Endothelial cell of umbilical vein (primary cell): ENCODE data around the gene PFN2. TPM values are rescaled to one million over a fixed set of nuclear protein-coding genes. Genes with fewer than 3 reads are reported as not detected.

Source experiments
- BruUV-seq: library from RNA; stranded (reverse); fragments of 400-500 nt; replicated peaks from 2 replicates; lab custom pipeline; 2021; lab: Mats Ljungman, UMichigan
- CTCF ChIA-PET: fragments of 300-600, 350-600 bp; sonication (Branson Sonifier 250); formaldehyde crosslinking; loops from one replicate; lab custom pipeline; 2021; ENCODE audit warnings: antibody characterized with exemption, inconsistent platforms; lab: Charles Lee
- POLR2A ChIA-PET: fragments of 300-600, 350-600 bp; sonication (Branson Sonifier 250); formaldehyde crosslinking; loops from one replicate; lab custom pipeline; 2021; ENCODE audit warnings: antibody characterized with exemption, inconsistent platforms; lab: Charles Lee
- DNase-seq: peaks from one replicate; pipeline ENCODE4 v3.0.0-alpha.2; 2011; ENCODE audit warnings: low read depth, low spot score
- FAIRE-seq: peaks from 2 replicates; lab custom pipeline; 2011; peaks lifted over from hg19 to GRCh38; lab: Jason Lieb, UNC
- H2AFZ ChIP-seq: 2 replicates; pipeline ENCODE4 v1.6.0; 2012; ENCODE audit warnings: low read depth, low read length, control low read depth, inconsistent platforms
- H3K27ac ChIP-seq: 2 replicates; pipeline ENCODE4 v1.5.1; 2011; ENCODE audit warnings: low read depth, mild to moderate bottlenecking, control low read depth, low read length, moderate library complexity; ENCODE audit not compliant: insufficient read depth
- H3K27me3 ChIP-seq, 2 experiments: 2 replicates each; pipeline versions ENCODE4 v1.6.0 to v1.6.1; 2011; ENCODE audit warnings: low read length in 2 of 2, mixed read lengths in 1 of 2; ENCODE audit not compliant: control insufficient read depth in 2 of 2, insufficient read depth in 2 of 2
- H3K36me3 ChIP-seq, 2 experiments: 2 replicates in 1 of 2; 3 replicates in 1 of 2; pipeline ENCODE4 v1.5.1; 2011; ENCODE audit warnings: low read length in 2 of 2, mild to moderate bottlenecking in 1 of 2, moderate library complexity in 1 of 2; ENCODE audit not compliant: control insufficient read depth in 2 of 2, insufficient read depth in 2 of 2; ENCODE audit errors: extremely low read depth in 1 of 2
- H3K4me1 ChIP-seq: 3 replicates; pipeline ENCODE4 v1.5.1; 2011; ENCODE audit warnings: mild to moderate bottlenecking, low read length; ENCODE audit not compliant: control insufficient read depth, insufficient read depth; ENCODE audit errors: extremely low read depth
- H3K4me2 ChIP-seq: 2 replicates; pipeline ENCODE4 v1.6.1; 2011; ENCODE audit warnings: low read length, control low read depth, mixed read lengths; ENCODE audit not compliant: insufficient read depth
- H3K4me3 ChIP-seq, 3 experiments: fragments of 200-600 bp in 1 of 3; sonication (generic), shearing (Covaris generic) in 1 of 3; replicated peaks in 1 of 3; 2 replicates each; pipeline ENCODE4 v1.5.1; 2011 to 2016; ENCODE audit warnings: control low read depth in 3 of 3, low read length in 3 of 3, mild to moderate bottlenecking in 2 of 3, inconsistent platforms in 1 of 3, low read depth in 1 of 3, moderate library complexity in 1 of 3; ENCODE audit not compliant: insufficient read depth in 1 of 3
- H3K79me2 ChIP-seq: 2 replicates; pipeline ENCODE4 v1.6.0; 2012; ENCODE audit warnings: low read length, inconsistent platforms; ENCODE audit not compliant: control insufficient read depth, insufficient read depth
- H3K9ac ChIP-seq: replicated peaks from 2 replicates; pipeline ENCODE3; 2011; ENCODE audit warnings: low read length, control low read depth; ENCODE audit not compliant: insufficient read depth; ENCODE audit errors: extremely low read depth
- H3K9me1 ChIP-seq: replicated peaks from 3 replicates; pipeline ENCODE4 v1.6.0; 2011; ENCODE audit warnings: mild to moderate bottlenecking, low read length; ENCODE audit not compliant: control insufficient read depth, insufficient read depth; ENCODE audit errors: extremely low read depth
- H3K9me3 ChIP-seq: replicated peaks from 2 replicates; pipeline ENCODE4 v1.5.1; 2012; ENCODE audit warnings: low read length, inconsistent platforms; ENCODE audit not compliant: control insufficient read depth, insufficient read depth
- H4K20me1 ChIP-seq: replicated peaks from 2 replicates; pipeline ENCODE3; 2011; ENCODE audit warnings: mild to moderate bottlenecking, low read length; ENCODE audit not compliant: control insufficient read depth, insufficient read depth; ENCODE audit errors: extremely low read depth
- CTCF ChIP-seq, 2 donors: IDR thresholded peaks; 1 replicate in 1 of 2; 2 replicates in 1 of 2; pipeline ENCODE4 v1.5.1; 2011; ENCODE audit warnings: low read length in 2 of 2, mild to moderate bottlenecking in 2 of 2, moderate library complexity in 2 of 2, control low read depth in 1 of 2, inconsistent platforms in 1 of 2, low read depth in 1 of 2; ENCODE audit not compliant: insufficient read depth in 1 of 2; ENCODE audit errors: extremely low read depth in 1 of 2
- EZH2 ChIP-seq: IDR thresholded peaks from 2 replicates; pipeline ENCODE4 v1.6.1; 2012; ENCODE audit warnings: borderline replicate concordance, low read depth, mild to moderate bottlenecking, moderate library complexity, low read length, inconsistent platforms; ENCODE audit not compliant: severe bottlenecking
- FOS ChIP-seq: IDR thresholded peaks from 2 replicates; pipeline ENCODE4 v1.6.1; 2011; ENCODE audit warnings: mild to moderate bottlenecking, low read length, moderate library complexity, borderline replicate concordance; ENCODE audit not compliant: insufficient read depth
- GATA2 ChIP-seq: IDR thresholded peaks from 2 replicates; pipeline ENCODE4 v1.7.0; 2011; ENCODE audit warnings: low read depth, mild to moderate bottlenecking, moderate library complexity, mixed read lengths, low read length; ENCODE audit not compliant: insufficient read length, insufficient read depth
- JUN ChIP-seq: IDR thresholded peaks from 2 replicates; pipeline ENCODE4 v1.6.1; 2011; ENCODE audit warnings: borderline replicate concordance, low read depth; ENCODE audit not compliant: insufficient read length, insufficient read depth
- MYC ChIP-seq: IDR thresholded peaks from one replicate; pipeline ENCODE4 v1.6.1; 2011; ENCODE audit warnings: mild to moderate bottlenecking, low read depth, low read length
- POLR2A ChIP-seq: IDR thresholded peaks from 2 replicates; pipeline ENCODE4 v1.6.1; 2012; ENCODE audit warnings: low read depth, mild to moderate bottlenecking, control low read depth, low read length
- POLR2AphosphoS5 ChIP-seq: IDR thresholded peaks from 2 replicates; pipeline ENCODE4 v1.6.1; 2012; ENCODE audit warnings: low read depth, mild to moderate bottlenecking, control low read depth, low read length, moderate library complexity; ENCODE audit not compliant: insufficient read depth
- dilution Hi-C: fragments of 300-500 bp; cut with MboI; formaldehyde crosslinking; loops from one replicate; pipeline ENCODE4 v1.15.0; 2019; ENCODE audit warnings: low sequenced_read_pairs; ENCODE audit not compliant: extremely low pct_ligation_motif_present
- intact Hi-C: fragments of 100-400 bp; cut with micrococcal nuclease; formaldehyde crosslinking; loops from one replicate; pipeline ENCODE4 v1.10.0; 2022
- polyA plus RNA-seq, 4 experiments: library from polyadenylated mRNA; depleted of rRNA in 3 of 4; stranded (reverse) in 3 of 4; unstranded in 1 of 4; fragments of >200 nt; gene quantifications; 2 replicates each; pipeline versions ENCODE4 v1.2.1 to v1.2.3, GENCODE V29; 2011 to 2012; ENCODE audit warnings: missing spikeins in 1 of 4
- total RNA-seq: library from RNA; stranded (reverse); gene quantifications from 2 replicates; pipeline ENCODE4 v1.2.3, GENCODE V29; 2021
- TF ChIP-seq, protein P1 (sequence below): IDR thresholded peaks from 2 replicates; pipeline ENCODE4 v1.6.1; 2011; ENCODE audit not compliant: insufficient read depth, insufficient read length

The PFN2 gene
- total and polyA plus RNA-seq, 2 donors (not counting 3 experiments of a cell fraction or from before 2014, with no cell fraction given) = 97.1 to 165 TPM

DNA sequence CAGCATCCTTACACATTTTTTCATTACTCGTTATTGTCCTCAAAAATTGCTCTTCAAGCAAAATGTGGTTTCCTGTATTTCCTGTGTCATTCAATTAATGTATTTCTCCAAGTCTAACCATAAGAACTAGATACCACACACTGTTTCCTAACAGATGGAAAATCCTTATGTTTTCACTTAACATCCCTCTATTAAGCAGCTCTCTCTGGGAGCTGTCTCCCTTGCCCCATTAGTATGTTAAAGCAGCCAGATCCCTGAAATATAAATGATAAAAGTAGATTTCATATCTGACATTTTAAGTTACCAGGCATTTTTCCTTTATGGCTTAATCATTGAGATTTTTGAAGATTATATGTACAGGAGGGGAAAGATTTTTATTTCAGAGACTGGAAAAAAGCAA, 15.9 kb downstream of the PFN2 start:
- no peaks in the 10 kb centered on the region for H3K27me3 ChIP-seq
- FAIRE-seq (peak; percentile 70), DNase-seq (peak; percentile 22)
- no peak overlapping the region for H3K27ac ChIP-seq
- no peak overlapping the region for H2AFZ ChIP-seq
- peaks cover 8% of the 10 kb centered on the region for H3K79me2 ChIP-seq
- no TSS peak for BruUV-seq
- CTCF ChIA-PET = interaction anchor here (1.1 to 1.9 kb wide), 8 partner anchors 8 to 229 kb away, joined by 3 to 10 read pairs (median 4); no protein-coding TSS in a partner anchor
- TF ChIP-seq FOS (no peak), GATA2 (no peak), CTCF (IDR thresholded peaks at IDR 0.05; ENCODE audit: extremely low read depth in 1 of 2, insufficient read depth in 1 of 2, low read depth in 1 of 2, low read length in 2 of 2) (no peak), POLR2AphosphoS5 (no peak), POLR2A (no peak), JUN (no peak), MYC (no peak), EZH2 (no peak)
- TF ChIP-seq, protein P1, sequence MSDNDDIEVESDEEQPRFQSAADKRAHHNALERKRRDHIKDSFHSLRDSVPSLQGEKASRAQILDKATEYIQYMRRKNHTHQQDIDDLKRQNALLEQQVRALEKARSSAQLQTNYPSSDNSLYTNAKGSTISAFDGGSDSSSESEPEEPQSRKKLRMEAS = no peak
- peak overlapping the region; percentile 19 for H3K4me2 ChIP-seq
- no peaks in the 10 kb centered on the region for H3K9me1 ChIP-seq
- no peaks in the 10 kb centered on the region for H3K36me3 ChIP-seq
- dilution Hi-C loops = no loop called here
- intact Hi-C loops = no loop called here
- no peaks in the 10 kb centered on the region for H3K9me3 ChIP-seq
- H3K9ac ChIP-seq = no peak overlapping the region
- no peak overlapping the region for H3K4me3 ChIP-seq
- H3K4me1 ChIP-seq = peaks cover 14% of the 10 kb centered on the region
- H4K20me1 ChIP-seq = no peaks in the 10 kb centered on the region
- POLR2A ChIA-PET = no interaction called here
